SK-N-SH (cell line): ENCODE results near the gene EMILIN2. TPM values are rescaled to one million over a fixed set of nuclear protein-coding genes. Genes with fewer than 3 reads are reported as not detected.
A peak's percentile ranks its signal among the peaks of the same experiment; 100 is the strongest.
"Not testable (repeated sequence)": the region's sequence is repeated elsewhere in the genome, so short reads cannot be mapped to it uniquely, and the experiment has no call there.

Experiments
- CTCF ChIA-PET: fragments of 300-600, 350-600 bp; formaldehyde crosslinking; extraction: SDS; loops from one replicate; lab custom pipeline; 2021; lab: Yijun Ruan, JAX
- POLR2A ChIA-PET: fragments of 350-600 bp; sonication (Branson Sonifier 250); formaldehyde crosslinking; extraction: SDS; loops from one replicate; lab custom pipeline; 2020; ENCODE audit warnings: antibody characterized with exemption, inconsistent platforms; lab: Yijun Ruan, JAX
- DNase-seq: peaks from one replicate; pipeline ENCODE4 v3.0.0; 2012
- H2AFZ ChIP-seq: fragments of 200-600 bp; sonication (generic); 2 replicates; pipeline ENCODE4 v1.8.1; 2016; ENCODE audit warnings: antibody characterized with exemption, mild to moderate bottlenecking, low read depth
- H3F3A ChIP-seq: fragments of 200-600 bp; sonication (generic); replicated peaks from 2 replicates; pipeline ENCODE3; 2016; ENCODE audit warnings: antibody characterized with exemption, mild to moderate bottlenecking; ENCODE audit not compliant: insufficient read depth
- H3K27ac ChIP-seq, 2 experiments: fragments of 200-500 bp in 1 of 2; fragments of 200-600 bp in 1 of 2; sonication (Bioruptor generic) in 1 of 2; sonication (generic), shearing (Covaris generic) in 1 of 2; 2 replicates each; pipeline versions ENCODE4 v1.5.1 to v1.6.1; 2014 to 2016; ENCODE audit warnings: low read depth in 2 of 2, inconsistent platforms in 1 of 2, low read length in 1 of 2, mild to moderate bottlenecking in 1 of 2, mixed read lengths in 1 of 2
- H3K27me3 ChIP-seq: fragments of 200-600 bp; sonication (generic), shearing (Covaris generic); 2 replicates; pipeline ENCODE4 v1.6.1; 2016; ENCODE audit warnings: mixed run types; ENCODE audit not compliant: insufficient read depth
- H3K36me3 ChIP-seq, 2 experiments: fragments of 200-500 bp in 1 of 2; fragments of 200-600 bp in 1 of 2; sonication (Bioruptor generic) in 1 of 2; sonication (generic) in 1 of 2; replicated peaks in 1 of 2; 2 replicates each; pipeline versions ENCODE3 to v1.5.1; 2014 to 2016; ENCODE audit warnings: low read length in 1 of 2, mild to moderate bottlenecking in 1 of 2; ENCODE audit not compliant: insufficient read depth in 2 of 2, control insufficient read depth in 1 of 2
- H3K4me1 ChIP-seq, 2 experiments: fragments of 200-500 bp in 1 of 2; fragments of 200-600 bp in 1 of 2; sonication (Bioruptor generic) in 1 of 2; sonication (generic), shearing (Covaris generic) in 1 of 2; 2 replicates each; pipeline versions ENCODE4 v1.5.1 to v1.6.1; 2014 to 2016; ENCODE audit warnings: low read depth in 1 of 2, low read length in 1 of 2, mixed run types in 1 of 2; ENCODE audit not compliant: insufficient read depth in 2 of 2, control insufficient read depth in 1 of 2
- H3K4me2 ChIP-seq: fragments of 200-600 bp; sonication (generic), shearing (Covaris generic); 2 replicates; pipeline ENCODE4 v1.6.1; 2017; ENCODE audit warnings: mixed run types
- H3K4me3 ChIP-seq, 2 experiments: fragments of 200-500 bp in 1 of 2; fragments of 200-600 bp in 1 of 2; sonication (Bioruptor generic) in 1 of 2; sonication (generic), shearing (Covaris generic) in 1 of 2; 2 replicates each; pipeline versions ENCODE4 v1.5.1 to v1.8.1; 2014 to 2016; ENCODE audit warnings: low read depth in 2 of 2, inconsistent platforms in 1 of 2, low read length in 1 of 2, mild to moderate bottlenecking in 1 of 2, mixed read lengths in 1 of 2, moderate library complexity in 1 of 2
- H3K79me2 ChIP-seq: fragments of 200-600 bp; sonication (generic); 2 replicates; pipeline ENCODE4 v1.8.1; 2017; ENCODE audit warnings: mild to moderate bottlenecking; ENCODE audit not compliant: insufficient read depth
- H3K9ac ChIP-seq: fragments of 200-600 bp; sonication (generic); 2 replicates; pipeline ENCODE4 v1.6.1; 2017; ENCODE audit warnings: mixed run types
- H3K9me2 ChIP-seq: fragments of 200-600 bp; sonication (generic); 2 replicates; pipeline ENCODE4 v1.6.1; 2017; ENCODE audit warnings: mixed run types
- H3K9me3 ChIP-seq: fragments of 200-600 bp; sonication (generic); 2 replicates; pipeline ENCODE4 v1.6.1; 2017; ENCODE audit warnings: mixed run types, mild to moderate bottlenecking, moderate library complexity
- H4K20me1 ChIP-seq: fragments of 200-600 bp; sonication (generic); 2 replicates; pipeline ENCODE4 v1.6.1; 2017; ENCODE audit warnings: mild to moderate bottlenecking, mixed run types; ENCODE audit not compliant: insufficient read depth
- PBX3 ChIP-seq: IDR thresholded peaks from 2 replicates; pipeline ENCODE4; 2012
- POLR2AphosphoS5 ChIP-seq: IDR thresholded peaks from 2 replicates; pipeline ENCODE4 v1.6.1; 2012; ENCODE audit warnings: low read depth, low read length
- RCOR1 ChIP-seq: fragments of 150-350 bp; IDR thresholded peaks from 2 replicates; pipeline ENCODE4 v1.6.1; 2017; ENCODE audit warnings: antibody characterized with exemption, low read length
- TCF12 ChIP-seq: IDR thresholded peaks from 2 replicates; pipeline ENCODE4 v1.4.0; 2012
- TEAD4 ChIP-seq: IDR thresholded peaks from 2 replicates; pipeline ENCODE4 v1.4.0; 2012; ENCODE audit warnings: mild to moderate bottlenecking, borderline replicate concordance; ENCODE audit not compliant: insufficient read depth
- WGBS: methylation state at CpG from one replicate; pipeline ENCODE4 v1.1.6; 2017; ENCODE audit warnings: low lambda C conversion rate; 5-methylcytosine and 5-hydroxymethylcytosine counted together
- polyA plus RNA-seq, 3 experiments: library from polyadenylated mRNA; depleted of rRNA; stranded (reverse); fragments of >200 nt; gene quantifications; 2 replicates each; pipeline ENCODE4 v1.2.3, GENCODE V29; 2012
- TF ChIP-seq, protein P1 (sequence below): fragments of 200-600 bp; sonication (generic); IDR thresholded peaks from 2 replicates; pipeline ENCODE4 v1.6.1; 2017; ENCODE audit warnings: antibody characterized with exemption, mild to moderate bottlenecking, moderate library complexity
- TF ChIP-seq, protein P2 (sequence below): IDR thresholded peaks from 2 replicates; pipeline ENCODE4 v1.6.1; 2012; ENCODE audit warnings: mild to moderate bottlenecking, low read depth, low read length, moderate library complexity
- TF ChIP-seq, protein P3 (sequence below): IDR thresholded peaks from 2 replicates; pipeline ENCODE4 v1.4.0; 2012; ENCODE audit warnings: low read depth, borderline replicate concordance

Gene EMILIN2
- polyA plus RNA-seq, 1 of the 3 experiments (the other 2 are of a cell fraction), result 1.4 TPM

DNA sequence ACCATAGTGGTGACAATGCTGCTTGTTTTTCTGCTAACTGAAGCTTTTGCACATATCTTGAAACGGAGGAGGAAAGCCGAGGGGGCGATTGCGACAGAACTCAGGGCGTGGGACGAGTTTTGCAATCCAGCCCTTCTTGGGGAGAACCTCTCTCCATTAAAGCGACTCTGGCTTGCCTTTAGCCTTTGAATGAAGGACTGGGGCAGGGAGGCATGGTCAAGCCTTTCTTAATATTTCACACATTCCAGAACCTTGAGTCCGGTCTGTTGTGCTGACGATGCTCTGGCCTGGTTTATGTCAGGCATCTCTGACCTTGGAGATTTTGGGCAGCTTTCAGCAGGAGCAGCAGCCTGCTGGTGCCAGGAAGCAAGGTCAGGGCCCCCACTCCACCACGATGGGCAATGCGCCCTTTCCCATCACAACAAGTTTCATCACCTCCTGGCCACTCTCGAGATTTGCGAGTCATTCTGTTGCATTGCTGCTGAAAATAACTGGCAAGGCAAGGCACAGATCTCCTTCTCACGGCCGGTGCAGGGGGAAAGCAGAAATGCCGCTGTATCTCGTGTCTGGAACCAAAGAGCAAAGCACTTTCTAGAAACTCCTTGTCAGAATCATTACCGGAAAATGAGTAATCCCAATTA, 10.8 kb downstream of the EMILIN2 start:
- H3K27me3 ChIP-seq, result no peaks in the 10 kb centered on the region; the same call in 1 of the 2 replicates
- no peak overlapping the region for H3K4me3 ChIP-seq
- H3K36me3 ChIP-seq, result no peaks in the 10 kb centered on the region
- H4K20me1 ChIP-seq, result no peaks in the 10 kb centered on the region
- no peak overlapping the region for H2AFZ ChIP-seq
- H3K4me2 ChIP-seq, result 0 out of 2 replicates have a peak overlapping the region, but pooled peaks have one; percentile 19
- no peak overlapping the region for H3K27ac ChIP-seq
- H3F3A ChIP-seq, result no peaks in the 10 kb centered on the region
- WGBS, result 63% methylated on average over 12 of the region's 18 CpGs
- H3K79me2 ChIP-seq, result no peaks in the 10 kb centered on the region
- POLR2A ChIA-PET, result no interaction called here
- no peak overlapping the region for H3K9ac ChIP-seq
- H3K9me2 ChIP-seq, result no peaks in the 10 kb centered on the region
- H3K4me1 ChIP-seq, result no peaks in the 10 kb centered on the region; a peak in 1 of 4 replicates
- no peaks in the 10 kb centered on the region for H3K9me3 ChIP-seq
- TF ChIP-seq POLR2AphosphoS5 (no peak), RCOR1 (no peak), PBX3 (peak; percentile 11; the same call in 1 of the 2 replicates), TEAD4 (no peak), TCF12 (peak; percentile 39; the same call in 1 of the 2 replicates)
- TF ChIP-seq, protein P1, sequence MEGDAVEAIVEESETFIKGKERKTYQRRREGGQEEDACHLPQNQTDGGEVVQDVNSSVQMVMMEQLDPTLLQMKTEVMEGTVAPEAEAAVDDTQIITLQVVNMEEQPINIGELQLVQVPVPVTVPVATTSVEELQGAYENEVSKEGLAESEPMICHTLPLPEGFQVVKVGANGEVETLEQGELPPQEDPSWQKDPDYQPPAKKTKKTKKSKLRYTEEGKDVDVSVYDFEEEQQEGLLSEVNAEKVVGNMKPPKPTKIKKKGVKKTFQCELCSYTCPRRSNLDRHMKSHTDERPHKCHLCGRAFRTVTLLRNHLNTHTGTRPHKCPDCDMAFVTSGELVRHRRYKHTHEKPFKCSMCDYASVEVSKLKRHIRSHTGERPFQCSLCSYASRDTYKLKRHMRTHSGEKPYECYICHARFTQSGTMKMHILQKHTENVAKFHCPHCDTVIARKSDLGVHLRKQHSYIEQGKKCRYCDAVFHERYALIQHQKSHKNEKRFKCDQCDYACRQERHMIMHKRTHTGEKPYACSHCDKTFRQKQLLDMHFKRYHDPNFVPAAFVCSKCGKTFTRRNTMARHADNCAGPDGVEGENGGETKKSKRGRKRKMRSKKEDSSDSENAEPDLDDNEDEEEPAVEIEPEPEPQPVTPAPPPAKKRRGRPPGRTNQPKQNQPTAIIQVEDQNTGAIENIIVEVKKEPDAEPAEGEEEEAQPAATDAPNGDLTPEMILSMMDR, result no peak
- TF ChIP-seq, protein P2, sequence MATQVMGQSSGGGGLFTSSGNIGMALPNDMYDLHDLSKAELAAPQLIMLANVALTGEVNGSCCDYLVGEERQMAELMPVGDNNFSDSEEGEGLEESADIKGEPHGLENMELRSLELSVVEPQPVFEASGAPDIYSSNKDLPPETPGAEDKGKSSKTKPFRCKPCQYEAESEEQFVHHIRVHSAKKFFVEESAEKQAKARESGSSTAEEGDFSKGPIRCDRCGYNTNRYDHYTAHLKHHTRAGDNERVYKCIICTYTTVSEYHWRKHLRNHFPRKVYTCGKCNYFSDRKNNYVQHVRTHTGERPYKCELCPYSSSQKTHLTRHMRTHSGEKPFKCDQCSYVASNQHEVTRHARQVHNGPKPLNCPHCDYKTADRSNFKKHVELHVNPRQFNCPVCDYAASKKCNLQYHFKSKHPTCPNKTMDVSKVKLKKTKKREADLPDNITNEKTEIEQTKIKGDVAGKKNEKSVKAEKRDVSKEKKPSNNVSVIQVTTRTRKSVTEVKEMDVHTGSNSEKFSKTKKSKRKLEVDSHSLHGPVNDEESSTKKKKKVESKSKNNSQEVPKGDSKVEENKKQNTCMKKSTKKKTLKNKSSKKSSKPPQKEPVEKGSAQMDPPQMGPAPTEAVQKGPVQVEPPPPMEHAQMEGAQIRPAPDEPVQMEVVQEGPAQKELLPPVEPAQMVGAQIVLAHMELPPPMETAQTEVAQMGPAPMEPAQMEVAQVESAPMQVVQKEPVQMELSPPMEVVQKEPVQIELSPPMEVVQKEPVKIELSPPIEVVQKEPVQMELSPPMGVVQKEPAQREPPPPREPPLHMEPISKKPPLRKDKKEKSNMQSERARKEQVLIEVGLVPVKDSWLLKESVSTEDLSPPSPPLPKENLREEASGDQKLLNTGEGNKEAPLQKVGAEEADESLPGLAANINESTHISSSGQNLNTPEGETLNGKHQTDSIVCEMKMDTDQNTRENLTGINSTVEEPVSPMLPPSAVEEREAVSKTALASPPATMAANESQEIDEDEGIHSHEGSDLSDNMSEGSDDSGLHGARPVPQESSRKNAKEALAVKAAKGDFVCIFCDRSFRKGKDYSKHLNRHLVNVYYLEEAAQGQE, result no peak
- TF ChIP-seq, protein P3, sequence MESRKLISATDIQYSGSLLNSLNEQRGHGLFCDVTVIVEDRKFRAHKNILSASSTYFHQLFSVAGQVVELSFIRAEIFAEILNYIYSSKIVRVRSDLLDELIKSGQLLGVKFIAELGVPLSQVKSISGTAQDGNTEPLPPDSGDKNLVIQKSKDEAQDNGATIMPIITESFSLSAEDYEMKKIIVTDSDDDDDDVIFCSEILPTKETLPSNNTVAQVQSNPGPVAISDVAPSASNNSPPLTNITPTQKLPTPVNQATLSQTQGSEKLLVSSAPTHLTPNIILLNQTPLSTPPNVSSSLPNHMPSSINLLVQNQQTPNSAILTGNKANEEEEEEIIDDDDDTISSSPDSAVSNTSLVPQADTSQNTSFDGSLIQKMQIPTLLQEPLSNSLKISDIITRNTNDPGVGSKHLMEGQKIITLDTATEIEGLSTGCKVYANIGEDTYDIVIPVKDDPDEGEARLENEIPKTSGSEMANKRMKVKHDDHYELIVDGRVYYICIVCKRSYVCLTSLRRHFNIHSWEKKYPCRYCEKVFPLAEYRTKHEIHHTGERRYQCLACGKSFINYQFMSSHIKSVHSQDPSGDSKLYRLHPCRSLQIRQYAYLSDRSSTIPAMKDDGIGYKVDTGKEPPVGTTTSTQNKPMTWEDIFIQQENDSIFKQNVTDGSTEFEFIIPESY, result no peak
- CTCF ChIA-PET, result no interaction called here
- no peak for DNase-seq

DNA sequence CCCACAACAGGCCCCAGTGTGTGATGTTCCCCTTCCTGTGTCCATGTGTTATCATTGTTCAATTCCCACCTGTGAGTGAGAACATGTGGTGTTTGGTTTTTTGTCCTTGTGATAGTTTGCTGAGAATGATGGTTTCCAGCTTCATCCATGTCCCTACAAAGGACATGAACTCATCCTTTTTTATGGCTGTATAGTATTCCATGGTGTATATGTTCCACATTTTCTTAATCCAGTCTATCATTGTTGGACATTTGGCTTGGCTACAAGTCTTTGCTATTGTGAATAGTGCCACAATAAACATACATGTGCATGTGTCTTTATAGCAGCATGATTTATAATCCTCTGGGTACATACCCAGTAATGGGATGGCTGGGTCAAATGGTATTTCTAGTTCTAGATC, 13.6 kb downstream of the EMILIN2 start:
- CTCF ChIA-PET, H3K27me3 ChIP-seq, H2AFZ ChIP-seq, H3K4me1 ChIP-seq, H3K9me3 ChIP-seq, H3K4me2 ChIP-seq, H3K27ac ChIP-seq, POLR2A ChIA-PET, H3K9me2 ChIP-seq, H3F3A ChIP-seq, H3K79me2 ChIP-seq, H3K36me3 ChIP-seq, H3K9ac ChIP-seq, H3K4me3 ChIP-seq, DNase-seq, H4K20me1 ChIP-seq: not testable (repeated sequence)

- DNase-seq, H3K36me3 ChIP-seq, H4K20me1 ChIP-seq, H3K9me3 ChIP-seq, H3K79me2 ChIP-seq, H3K9me2 ChIP-seq, H2AFZ ChIP-seq, H3K4me1 ChIP-seq, CTCF ChIA-PET, H3K4me2 ChIP-seq, H3K4me3 ChIP-seq, H3F3A ChIP-seq, H3K9ac ChIP-seq, H3K27ac ChIP-seq, POLR2A ChIA-PET, H3K27me3 ChIP-seq: not testable (repeated sequence)
- WGBS, result 0% methylated on average over 1 of the region's 1 CpG
These were observed 17.2 kb downstream of the EMILIN2 start for GRCh38 chr18:2863997-2864396.
